HG03025 (cell line): Measurements from ENCODE around the gene AKAP7.
"Not testable (repeated sequence)": the region's sequence is repeated elsewhere in the genome, so short reads cannot be mapped to it uniquely, and the experiment has no call there.

Experiments used
- ATAC-seq: cut with Tn5 transposase; IDR thresholded peaks from one replicate; pipeline ENCODE4 v1.9.1; 2021; ENCODE audit warnings: mild to moderate bottlenecking, moderate library complexity; ENCODE audit not compliant: unreplicated experiment, low FRiP score

The AKAP7 gene

DNA sequence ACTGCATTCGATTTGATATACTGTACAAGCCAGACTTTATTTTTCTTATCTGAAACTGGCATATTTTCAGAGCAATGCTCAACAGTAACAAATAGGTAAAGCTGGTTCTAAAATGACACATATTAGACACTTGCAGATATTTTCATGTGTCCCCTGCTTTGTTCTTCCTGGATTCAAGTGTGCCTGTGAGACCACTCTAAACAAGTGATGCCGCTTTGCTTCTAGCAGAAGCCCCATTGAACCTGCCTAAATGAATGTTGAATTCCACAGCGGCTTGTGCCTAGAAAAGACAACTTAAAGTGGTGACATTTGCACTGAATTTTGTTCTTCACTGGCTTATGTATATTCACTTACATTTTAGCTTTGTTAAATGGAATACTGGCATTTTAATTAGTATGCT, 115.7 kb downstream of the AKAP7 start:
- no peak for ATAC-seq

- no peak for ATAC-seq
These were observed 116.4 kb downstream of the AKAP7 start for GRCh38 chr6:131251590-131252199.

DNA sequence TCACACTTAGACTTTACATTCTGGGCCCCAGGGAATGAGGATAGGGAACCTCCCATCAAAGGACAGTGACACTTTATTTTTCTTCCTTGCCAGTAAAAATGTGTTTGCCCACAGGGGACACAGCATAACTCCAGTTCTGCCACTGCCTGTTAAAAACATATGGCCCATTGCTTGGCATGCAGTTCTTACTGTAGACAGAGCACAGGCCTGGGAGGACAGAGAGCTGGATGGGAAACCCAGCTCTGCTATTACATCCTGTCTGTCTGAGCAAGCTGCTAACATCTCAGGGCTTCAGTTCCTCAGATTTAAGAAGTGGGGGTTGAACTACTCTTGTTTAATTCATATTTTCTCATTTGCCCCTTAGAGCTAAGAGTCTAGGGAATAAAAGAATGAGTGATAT, 120.2 kb downstream of the AKAP7 start:
- ATAC-seq, result no peak

GRCh38 chr6:131255911-131256310, 120.6 kb downstream of the AKAP7 start:
- ATAC-seq, result no peak

GRCh38 chr6:131257104-131257503, 121.8 kb downstream of the AKAP7 start:
- no peak for ATAC-seq

- ATAC-seq, result no peak
These were observed 122.9 kb downstream of the AKAP7 start for GRCh38 chr6:131258010-131258652.

DNA sequence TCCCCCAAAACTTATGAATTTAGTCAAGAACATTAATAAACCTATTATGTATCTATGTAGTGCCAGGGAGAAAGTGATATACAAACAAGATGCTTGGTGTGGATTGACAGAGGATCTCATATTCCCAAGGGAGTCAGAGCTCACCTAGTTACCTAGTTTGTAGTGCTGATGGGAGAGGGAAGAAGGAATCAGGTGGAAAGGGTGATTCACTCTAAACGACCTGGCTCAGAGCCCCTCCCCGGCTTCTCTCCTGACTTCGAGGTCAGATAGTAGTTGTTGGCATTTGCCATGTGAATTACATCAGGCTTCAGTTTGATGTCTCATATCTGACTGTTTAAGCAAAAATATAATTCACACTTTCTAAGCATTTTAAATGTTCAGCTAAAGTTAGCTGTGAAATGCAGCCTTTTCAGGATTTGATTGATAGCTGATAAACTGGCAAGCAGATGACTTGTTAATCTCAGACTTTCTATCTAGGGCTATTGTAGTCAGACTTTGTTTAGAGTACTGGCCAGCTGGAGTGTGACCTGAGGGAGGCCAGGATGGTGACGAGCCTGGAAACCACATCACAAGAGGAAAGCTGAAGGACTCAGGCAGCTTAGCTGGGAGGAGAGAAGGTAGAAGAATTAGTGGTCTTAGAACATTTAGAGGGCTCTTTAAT, 123.7 kb downstream of the AKAP7 start:
- no peak for ATAC-seq

DNA sequence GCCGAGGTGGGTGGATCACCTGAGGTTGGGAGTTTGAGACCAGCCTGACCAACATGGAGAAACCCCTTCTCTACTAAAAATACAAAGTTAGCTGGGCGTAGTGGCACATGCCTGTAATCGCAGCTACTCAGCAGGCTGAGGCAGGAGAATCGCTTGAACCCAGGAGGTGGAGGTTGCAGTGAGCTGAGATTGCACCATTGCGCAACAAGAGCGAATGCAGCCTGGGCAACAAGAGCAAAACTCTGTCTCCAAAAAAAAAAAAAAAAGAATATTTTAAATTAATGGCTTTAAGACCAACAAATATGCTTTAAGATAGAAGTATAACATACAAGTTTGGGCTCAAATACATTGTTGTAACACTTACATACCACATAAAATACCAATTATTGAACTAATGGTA, 125.7 kb downstream of the AKAP7 start:
- not testable (repeated sequence) for ATAC-seq

GRCh38 chr6:131262060-131262459, 126.8 kb downstream of the AKAP7 start:
- ATAC-seq, result no peak

- ATAC-seq, result no peak
These were observed 130.7 kb downstream of the AKAP7 start for GRCh38 chr6:131265939-131266338.

GRCh38 chr6:131268303-131268702, 133.0 kb downstream of the AKAP7 start:
- no peak for ATAC-seq

GRCh38 chr6:131269565-131270391, 134.5 kb downstream of the AKAP7 start:
- no peak for ATAC-seq

- ATAC-seq, result no peak
These were observed 135.3 kb downstream of the AKAP7 start for GRCh38 chr6:131270534-131270933.

DNA sequence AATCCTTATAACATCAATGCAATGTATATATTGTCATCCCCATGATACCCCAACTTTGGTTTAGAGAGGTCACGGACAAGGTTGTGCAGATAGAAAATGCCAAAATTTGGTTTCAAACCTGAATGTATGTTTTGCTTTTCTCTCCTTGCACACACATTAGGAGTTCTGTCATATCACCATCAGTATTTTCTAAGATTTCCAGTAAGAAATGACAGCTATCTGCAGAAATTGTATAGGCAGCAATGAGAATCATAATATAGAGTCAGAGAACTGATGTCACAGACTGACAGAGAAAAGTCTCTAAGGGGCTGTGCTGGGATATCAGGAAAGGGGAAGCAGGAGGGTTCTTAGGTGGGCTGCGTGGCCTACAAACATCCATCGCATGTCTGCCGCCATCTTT, 140.0 kb downstream of the AKAP7 start:
- no peak for ATAC-seq

DNA sequence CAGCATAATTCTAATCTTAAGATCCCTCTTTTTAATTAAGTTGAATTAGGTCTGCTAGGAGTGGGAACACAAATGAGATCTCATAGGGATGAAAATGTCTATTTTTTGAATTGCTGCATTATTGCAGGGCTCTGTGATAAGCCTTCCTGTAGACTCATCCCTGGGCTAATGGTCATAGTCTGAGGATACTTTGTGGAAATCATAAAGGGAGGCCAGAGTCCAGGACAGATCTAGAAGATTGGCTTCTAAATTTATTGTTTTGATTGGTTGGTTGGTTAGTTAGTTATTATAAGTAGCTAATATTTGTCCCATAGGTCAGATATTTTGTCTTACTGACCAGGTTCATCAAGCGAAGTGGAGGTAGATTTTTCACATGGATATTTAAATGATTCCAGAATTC, 142.3 kb downstream of the AKAP7 start:
- no peak for ATAC-seq

- no peak for ATAC-seq
These were observed 146.4 kb downstream of the AKAP7 start for GRCh38 chr6:131281471-131282270.

DNA sequence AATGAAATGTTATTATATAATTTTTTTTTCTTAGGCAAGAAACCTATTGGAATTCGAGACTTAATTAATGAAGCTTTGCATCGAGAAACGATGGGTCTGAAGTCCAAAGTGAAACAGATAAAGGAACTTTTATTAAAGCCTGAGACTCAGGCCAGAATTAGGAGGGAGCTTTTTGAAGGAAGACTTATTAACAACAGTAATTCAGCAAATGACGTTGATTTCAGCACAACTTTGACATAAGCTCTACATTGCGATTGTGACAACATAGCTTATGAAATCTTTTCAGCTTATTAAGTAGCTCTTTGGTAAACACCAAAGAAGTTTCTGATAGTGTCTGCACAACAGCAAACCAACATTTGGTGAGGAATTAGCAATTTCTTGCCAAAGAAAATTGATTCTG, 147.1 kb downstream of the AKAP7 start:
- ATAC-seq, result no peak

GRCh38 chr6:131283466-131284175, 148.4 kb downstream of the AKAP7 start:
- no peak for ATAC-seq

DNA sequence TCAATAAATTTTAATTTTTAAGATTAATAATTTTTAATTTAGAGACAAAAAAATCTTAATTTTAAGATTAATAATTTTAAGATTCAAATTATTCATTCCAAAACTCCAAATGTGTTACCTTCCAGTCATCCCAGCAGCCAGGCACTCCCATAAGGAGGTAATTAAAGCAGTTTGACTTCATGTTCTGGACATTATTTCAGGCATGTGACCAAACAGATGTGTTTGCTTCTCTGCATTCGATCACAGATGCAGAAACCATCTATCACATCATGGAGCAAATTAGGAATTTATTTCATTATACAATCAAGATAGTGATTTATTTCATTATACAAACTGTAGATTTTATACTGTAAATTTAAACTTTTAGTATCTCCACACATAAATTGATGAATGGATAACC, 150.3 kb downstream of the AKAP7 start:
- ATAC-seq, result no peak
